Bronchial epithelial cell (primary cell): Measurements from ENCODE around the gene DACT3. TPM values are rescaled to one million over a fixed set of nuclear protein-coding genes. Genes with fewer than 3 reads are reported as not detected.

Experiments used
- DNase-seq: peaks from one replicate; pipeline ENCODE4 v3.0.0-alpha.2; 2010; ENCODE audit warnings: low read depth
- FAIRE-seq: peaks from 2 replicates; lab custom pipeline; 2011; peaks lifted over from hg19 to GRCh38; lab: Jason Lieb, UNC
- H3K27me3 ChIP-seq: 2 replicates; pipeline ENCODE4 v1.5.1; 2011; ENCODE audit warnings: low read length; ENCODE audit not compliant: control insufficient read depth, insufficient read depth
- H3K36me3 ChIP-seq: 2 replicates; pipeline ENCODE4 v1.5.1; 2011; ENCODE audit warnings: low read length; ENCODE audit not compliant: control insufficient read depth, insufficient read depth
- H3K4me3 ChIP-seq: 2 replicates; pipeline ENCODE4 v1.5.1; 2011; ENCODE audit warnings: mild to moderate bottlenecking, low read depth, low read length, control low read depth
- total RNA-seq: library from RNA; depleted of rRNA; stranded (reverse); fragments of >200 nt; gene quantifications from 2 replicates; pipeline ENCODE4 v1.2.1, GENCODE V29; 2014
- TF ChIP-seq, protein P1 (sequence below): IDR thresholded peaks from 2 replicates; pipeline ENCODE4 v1.5.1; 2011; ENCODE audit warnings: mild to moderate bottlenecking, moderate library complexity, low read length, control low read depth, inconsistent platforms; ENCODE audit not compliant: insufficient read depth, severe bottlenecking

DACT3 gene
- total RNA-seq, 1 donor from 2014 or later, result under 0.01 TPM

GRCh38 chr19:46691948-46692347, 31.0 kb upstream of the DACT3 start:
- peaks cover 52% of the 10 kb centered on the region for H3K36me3 ChIP-seq
- no peak for FAIRE-seq
- no peaks in the 10 kb centered on the region for H3K27me3 ChIP-seq
- TF ChIP-seq, protein P1, sequence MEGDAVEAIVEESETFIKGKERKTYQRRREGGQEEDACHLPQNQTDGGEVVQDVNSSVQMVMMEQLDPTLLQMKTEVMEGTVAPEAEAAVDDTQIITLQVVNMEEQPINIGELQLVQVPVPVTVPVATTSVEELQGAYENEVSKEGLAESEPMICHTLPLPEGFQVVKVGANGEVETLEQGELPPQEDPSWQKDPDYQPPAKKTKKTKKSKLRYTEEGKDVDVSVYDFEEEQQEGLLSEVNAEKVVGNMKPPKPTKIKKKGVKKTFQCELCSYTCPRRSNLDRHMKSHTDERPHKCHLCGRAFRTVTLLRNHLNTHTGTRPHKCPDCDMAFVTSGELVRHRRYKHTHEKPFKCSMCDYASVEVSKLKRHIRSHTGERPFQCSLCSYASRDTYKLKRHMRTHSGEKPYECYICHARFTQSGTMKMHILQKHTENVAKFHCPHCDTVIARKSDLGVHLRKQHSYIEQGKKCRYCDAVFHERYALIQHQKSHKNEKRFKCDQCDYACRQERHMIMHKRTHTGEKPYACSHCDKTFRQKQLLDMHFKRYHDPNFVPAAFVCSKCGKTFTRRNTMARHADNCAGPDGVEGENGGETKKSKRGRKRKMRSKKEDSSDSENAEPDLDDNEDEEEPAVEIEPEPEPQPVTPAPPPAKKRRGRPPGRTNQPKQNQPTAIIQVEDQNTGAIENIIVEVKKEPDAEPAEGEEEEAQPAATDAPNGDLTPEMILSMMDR, result no peak
- H3K4me3 ChIP-seq, result no peak overlapping the region
- DNase-seq, result no peak

DNA sequence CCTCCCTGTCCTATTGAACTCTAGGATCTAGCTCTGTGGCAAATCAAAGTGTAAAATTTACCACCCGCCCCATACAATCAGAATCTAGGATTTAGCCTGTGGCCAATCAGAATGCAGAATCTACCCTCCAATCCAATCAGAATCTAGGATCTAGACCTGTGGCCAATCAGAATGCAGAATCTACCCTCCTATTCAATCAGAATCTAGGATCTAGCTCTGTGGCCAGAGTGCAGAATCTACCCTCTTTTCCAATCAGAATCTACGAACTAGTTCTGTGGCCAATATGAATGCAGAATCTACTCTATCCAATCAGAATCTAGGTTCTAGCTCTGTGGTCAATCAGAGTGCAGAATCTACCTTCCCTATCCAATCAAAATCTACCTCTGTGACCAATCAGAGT, 30.1 kb upstream of the DACT3 start:
- Histone ChIP-seq H3K4me3 (no peak overlapping the region), H3K27me3 (no peaks in the 10 kb centered on the region), H3K36me3 (peaks cover 50% of the 10 kb centered on the region)
- DNase-seq (no peak), FAIRE-seq (no peak)
- TF ChIP-seq, protein P1, result no peak

GRCh38 chr19:46689358-46689757, 28.4 kb upstream of the DACT3 start:
- Histone ChIP-seq H3K36me3 (peaks cover 54% of the 10 kb centered on the region), H3K4me3 (no peak overlapping the region), H3K27me3 (no peaks in the 10 kb centered on the region)
- TF ChIP-seq, protein P1, result no peak
- FAIRE-seq, result no peak
- no peak for DNase-seq

GRCh38 chr19:46687438-46688145, 26.6 kb upstream of the DACT3 start:
- H3K4me3 ChIP-seq, result no peak overlapping the region
- TF ChIP-seq, protein P1, result no peak
- peaks cover 40% of the 10 kb centered on the region for H3K36me3 ChIP-seq
- no peaks in the 10 kb centered on the region for H3K27me3 ChIP-seq
- no peak for DNase-seq
- FAIRE-seq, result no peak

DNA sequence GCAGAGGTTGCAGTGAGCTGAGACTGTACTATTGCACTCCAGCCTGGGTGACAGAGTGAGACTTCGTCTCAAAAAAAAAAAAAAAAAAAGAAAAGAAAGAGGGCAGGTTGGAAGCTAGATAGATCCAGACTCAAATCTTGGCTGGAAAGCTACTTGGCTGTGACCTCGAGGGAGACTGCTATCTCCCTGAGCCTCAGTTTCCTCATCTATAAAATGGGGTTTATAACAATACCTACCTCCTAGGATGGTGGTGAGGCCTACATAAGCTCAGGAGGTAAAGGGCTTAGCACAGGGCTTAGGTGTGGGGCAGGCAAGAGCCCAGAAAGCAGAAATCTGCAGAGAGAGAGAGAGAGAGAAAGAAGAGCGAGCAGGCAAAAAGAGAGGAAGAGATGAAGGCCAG, 24.2 kb upstream of the DACT3 start:
- Histone ChIP-seq H3K4me3 (no peak overlapping the region), H3K36me3 (peaks cover 24% of the 10 kb centered on the region), H3K27me3 (no peaks in the 10 kb centered on the region)
- DNase-seq (no peak), FAIRE-seq (no peak)
- TF ChIP-seq, protein P1, result no peak
